GM23338 (cell line): Measurements from ENCODE around the gene LINGO1. TPM values are rescaled to one million over a fixed set of nuclear protein-coding genes. Genes with fewer than 3 reads are reported as not detected.

Experiments
- CREB1 ChIP-seq: fragments of 250-450 bp; sonication (Bioruptor Pico); IDR thresholded peaks from 2 replicates; pipeline ENCODE4 v1.5.0; 2020; ENCODE audit warnings: low read depth, mild to moderate bottlenecking, moderate library complexity
- ETS1 ChIP-seq: IDR thresholded peaks from 2 replicates; pipeline ENCODE4 v1.6.1; 2016; ENCODE audit warnings: antibody characterized with exemption
- JUNB ChIP-seq: IDR thresholded peaks from one replicate; pipeline ENCODE4 v1.6.1; 2016; ENCODE audit warnings: antibody characterized with exemption; ENCODE audit not compliant: unreplicated experiment
- POLR2AphosphoS5 ChIP-seq: IDR thresholded peaks from 2 replicates; pipeline ENCODE4 v1.6.1; 2016; ENCODE audit warnings: antibody characterized with exemption, low read depth
- REST ChIP-seq: IDR thresholded peaks from one replicate; pipeline ENCODE4 v1.6.1; 2018; ENCODE audit warnings: antibody characterized with exemption; ENCODE audit not compliant: unreplicated experiment
- STAT1 ChIP-seq: IDR thresholded peaks from one replicate; pipeline ENCODE4 v1.6.1; 2016; ENCODE audit warnings: antibody characterized with exemption; ENCODE audit not compliant: unreplicated experiment
- ZNF331 ChIP-seq: fragments of 250-450 bp; sonication (Bioruptor Pico); IDR thresholded peaks from 2 replicates; pipeline ENCODE4 v1.5.0; 2020; ENCODE audit warnings: low read depth, mild to moderate bottlenecking, moderate library complexity
- polyA plus RNA-seq: library from polyadenylated mRNA; unstranded; fragments of >200 nt; fragmentation: Nextera tagmentation; extraction: Ambion mirVana; gene quantifications from 2 replicates; pipeline ENCODE4 v1.2.1, GENCODE V29; 2016
- total RNA-seq: library from RNA; depleted of rRNA; stranded (reverse); fragments of >200 nt; shearing (Covaris generic); gene quantifications from 2 replicates; pipeline ENCODE4 v1.2.3, GENCODE V29; 2014
- TF ChIP-seq, protein P1 (sequence below): fragments of 250-450 bp; sonication (Bioruptor Pico); IDR thresholded peaks from 2 replicates; pipeline ENCODE4 v1.5.0; 2020; ENCODE audit warnings: mild to moderate bottlenecking, moderate library complexity

Gene LINGO1
- total and polyA plus RNA-seq, 2 experiments from 2014 or later, result 16.9 to 63.1 TPM

DNA sequence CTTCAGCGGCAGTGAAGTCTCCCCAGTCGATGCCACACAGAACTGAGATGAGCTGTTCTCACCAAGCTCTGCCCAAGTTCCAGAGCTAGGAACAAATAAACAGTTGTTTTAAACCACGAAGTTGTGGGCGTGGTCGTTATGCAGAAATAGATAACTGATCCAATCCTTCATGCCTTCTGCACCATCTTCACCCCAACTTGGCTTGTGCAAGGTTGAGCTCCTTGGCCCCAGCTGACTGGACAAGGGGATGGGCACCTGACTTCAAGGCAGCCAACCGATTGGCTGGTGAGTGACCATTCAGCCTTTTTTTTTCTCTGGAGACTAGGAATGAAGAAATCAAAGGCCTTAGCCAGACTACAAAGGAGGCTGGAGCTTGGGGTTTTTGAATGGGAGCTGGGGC is 23.9 kb downstream of the LINGO1 start (continued):
- TF ChIP-seq, protein P1, sequence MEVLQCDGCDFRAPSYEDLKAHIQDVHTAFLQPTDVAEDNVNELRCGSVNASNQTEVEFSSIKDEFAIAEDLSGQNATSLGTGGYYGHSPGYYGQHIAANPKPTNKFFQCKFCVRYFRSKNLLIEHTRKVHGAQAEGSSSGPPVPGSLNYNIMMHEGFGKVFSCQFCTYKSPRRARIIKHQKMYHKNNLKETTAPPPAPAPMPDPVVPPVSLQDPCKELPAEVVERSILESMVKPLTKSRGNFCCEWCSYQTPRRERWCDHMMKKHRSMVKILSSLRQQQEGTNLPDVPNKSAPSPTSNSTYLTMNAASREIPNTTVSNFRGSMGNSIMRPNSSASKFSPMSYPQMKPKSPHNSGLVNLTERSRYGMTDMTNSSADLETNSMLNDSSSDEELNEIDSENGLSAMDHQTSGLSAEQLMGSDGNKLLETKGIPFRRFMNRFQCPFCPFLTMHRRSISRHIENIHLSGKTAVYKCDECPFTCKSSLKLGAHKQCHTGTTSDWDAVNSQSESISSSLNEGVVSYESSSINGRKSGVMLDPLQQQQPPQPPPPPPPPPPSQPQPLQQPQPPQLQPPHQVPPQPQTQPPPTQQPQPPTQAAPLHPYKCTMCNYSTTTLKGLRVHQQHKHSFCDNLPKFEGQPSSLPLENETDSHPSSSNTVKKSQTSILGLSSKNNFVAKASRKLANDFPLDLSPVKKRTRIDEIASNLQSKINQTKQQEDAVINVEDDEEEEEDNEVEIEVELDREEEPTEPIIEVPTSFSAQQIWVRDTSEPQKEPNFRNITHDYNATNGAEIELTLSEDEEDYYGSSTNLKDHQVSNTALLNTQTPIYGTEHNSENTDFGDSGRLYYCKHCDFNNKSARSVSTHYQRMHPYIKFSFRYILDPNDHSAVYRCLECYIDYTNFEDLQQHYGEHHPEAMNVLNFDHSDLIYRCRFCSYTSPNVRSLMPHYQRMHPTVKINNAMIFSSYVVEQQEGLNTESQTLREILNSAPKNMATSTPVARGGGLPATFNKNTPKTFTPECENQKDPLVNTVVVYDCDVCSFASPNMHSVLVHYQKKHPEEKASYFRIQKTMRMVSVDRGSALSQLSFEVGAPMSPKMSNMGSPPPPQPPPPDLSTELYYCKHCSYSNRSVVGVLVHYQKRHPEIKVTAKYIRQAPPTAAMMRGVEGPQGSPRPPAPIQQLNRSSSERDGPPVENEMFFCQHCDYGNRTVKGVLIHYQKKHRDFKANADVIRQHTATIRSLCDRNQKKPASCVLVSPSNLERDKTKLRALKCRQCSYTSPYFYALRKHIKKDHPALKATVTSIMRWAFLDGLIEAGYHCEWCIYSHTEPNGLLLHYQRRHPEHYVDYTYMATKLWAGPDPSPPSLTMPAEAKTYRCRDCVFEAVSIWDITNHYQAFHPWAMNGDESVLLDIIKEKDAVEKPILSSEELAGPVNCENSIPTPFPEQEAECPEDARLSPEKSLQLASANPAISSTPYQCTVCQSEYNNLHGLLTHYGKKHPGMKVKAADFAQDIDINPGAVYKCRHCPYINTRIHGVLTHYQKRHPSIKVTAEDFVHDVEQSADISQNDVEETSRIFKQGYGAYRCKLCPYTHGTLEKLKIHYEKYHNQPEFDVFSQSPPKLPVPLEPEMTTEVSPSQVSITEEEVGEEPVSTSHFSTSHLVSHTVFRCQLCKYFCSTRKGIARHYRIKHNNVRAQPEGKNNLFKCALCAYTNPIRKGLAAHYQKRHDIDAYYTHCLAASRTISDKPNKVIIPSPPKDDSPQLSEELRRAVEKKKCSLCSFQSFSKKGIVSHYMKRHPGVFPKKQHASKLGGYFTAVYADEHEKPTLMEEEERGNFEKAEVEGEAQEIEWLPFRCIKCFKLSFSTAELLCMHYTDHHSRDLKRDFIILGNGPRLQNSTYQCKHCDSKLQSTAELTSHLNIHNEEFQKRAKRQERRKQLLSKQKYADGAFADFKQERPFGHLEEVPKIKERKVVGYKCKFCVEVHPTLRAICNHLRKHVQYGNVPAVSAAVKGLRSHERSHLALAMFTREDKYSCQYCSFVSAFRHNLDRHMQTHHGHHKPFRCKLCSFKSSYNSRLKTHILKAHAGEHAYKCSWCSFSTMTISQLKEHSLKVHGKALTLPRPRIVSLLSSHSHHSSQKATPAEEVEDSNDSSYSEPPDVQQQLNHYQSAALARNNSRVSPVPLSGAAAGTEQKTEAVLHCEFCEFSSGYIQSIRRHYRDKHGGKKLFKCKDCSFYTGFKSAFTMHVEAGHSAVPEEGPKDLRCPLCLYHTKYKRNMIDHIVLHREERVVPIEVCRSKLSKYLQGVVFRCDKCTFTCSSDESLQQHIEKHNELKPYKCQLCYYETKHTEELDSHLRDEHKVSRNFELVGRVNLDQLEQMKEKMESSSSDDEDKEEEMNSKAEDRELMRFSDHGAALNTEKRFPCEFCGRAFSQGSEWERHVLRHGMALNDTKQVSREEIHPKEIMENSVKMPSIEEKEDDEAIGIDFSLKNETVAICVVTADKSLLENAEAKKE (CRISPR knock-in tag), result no peak
- TF ChIP-seq JUNB (no peak), ZNF331 (CRISPR knock-in tag) (no peak), POLR2AphosphoS5 (no peak), ETS1 (no peak), CREB1 (no peak), REST (no peak), STAT1 (no peak)
